Smooth muscle cell (in vitro differentiated cells): ENCODE measurements around the gene DGAT2. TPM values are rescaled to one million over a fixed set of nuclear protein-coding genes. Genes with fewer than 3 reads are reported as not detected.

ENCODE experiments used
- DNase-seq: peaks from one replicate; lab custom pipeline; 2025; ENCODE audit not compliant: unreplicated experiment; lab: John Stamatoyannopoulos, UW
- H2AFZ ChIP-seq: fragments of 200-600 bp; sonication (generic); 2 replicates; pipeline ENCODE4 v1.6.0; 2016; ENCODE audit warnings: antibody characterized with exemption, low read depth, mild to moderate bottlenecking
- H3F3A ChIP-seq: fragments of 200-600 bp; sonication (generic); 2 replicates; pipeline ENCODE4 v1.6.0; 2017; ENCODE audit warnings: antibody characterized with exemption, low read depth
- H3K27ac ChIP-seq: fragments of 200-600 bp; sonication (generic); 2 replicates; pipeline ENCODE4 v1.5.1; 2016; ENCODE audit warnings: low read depth, mild to moderate bottlenecking
- H3K27me3 ChIP-seq: fragments of 200-600 bp; sonication (generic); 2 replicates; pipeline ENCODE4 v1.6.1; 2016; ENCODE audit warnings: low read depth, mild to moderate bottlenecking
- H3K36me3 ChIP-seq: fragments of 200-600 bp; sonication (generic); 2 replicates; pipeline ENCODE4 v1.5.1; 2016; ENCODE audit warnings: low read depth
- H3K4me1 ChIP-seq: fragments of 200-600 bp; sonication (generic); 2 replicates; pipeline ENCODE4 v1.5.1; 2016; ENCODE audit warnings: low read depth
- H3K4me2 ChIP-seq: fragments of 200-600 bp; sonication (generic); 2 replicates; pipeline ENCODE4 v1.6.0; 2016; ENCODE audit warnings: mild to moderate bottlenecking
- H3K4me3 ChIP-seq: fragments of 200-600 bp; sonication (generic); 2 replicates; pipeline ENCODE4 v1.5.1; 2016; ENCODE audit warnings: mild to moderate bottlenecking
- H3K79me2 ChIP-seq: fragments of 200-600 bp; sonication (generic); 2 replicates; pipeline ENCODE4 v1.6.0; 2016; ENCODE audit warnings: low read depth, mild to moderate bottlenecking
- H3K9ac ChIP-seq: fragments of 200-600 bp; sonication (generic); 2 replicates; pipeline ENCODE4 v1.6.0; 2016; ENCODE audit warnings: low read depth
- H3K9me3 ChIP-seq: fragments of 200-600 bp; sonication (generic); replicated peaks from 2 replicates; pipeline ENCODE4 v1.5.1; 2016; ENCODE audit warnings: low read depth
- H4K20me1 ChIP-seq: fragments of 200-600 bp; sonication (generic); 2 replicates; pipeline ENCODE4 v1.6.0; 2016; ENCODE audit warnings: low read depth
- WGBS: methylation state at CpG from one replicate; pipeline ENCODE4 v1.1.7; 2016; ENCODE audit warnings: low lambda C conversion rate; 5-methylcytosine and 5-hydroxymethylcytosine counted together
- polyA plus RNA-seq: library from polyadenylated mRNA; unstranded; fragments of >200 nt; fragmentation: Nextera tagmentation; extraction: Ambion mirVana; gene quantifications from 2 replicates; pipeline ENCODE4 v1.2.1, GENCODE V29; 2016
- total RNA-seq: library from RNA; depleted of rRNA; stranded (reverse); fragments of >200 nt; gene quantifications from 2 replicates; pipeline ENCODE4 v1.2.3, GENCODE V29; 2014
- TF ChIP-seq, protein P1 (sequence below): fragments of 200-600 bp; sonication (generic); IDR thresholded peaks from 2 replicates; pipeline ENCODE4 v1.5.1; 2017; ENCODE audit warnings: borderline replicate concordance, mild to moderate bottlenecking, antibody characterized with exemption; ENCODE audit not compliant: insufficient read depth, poor library complexity, severe bottlenecking

DGAT2 gene
- total and polyA plus RNA-seq, 2 experiments from 2014 or later, result 1.5 to 3.7 TPM

GRCh38 chr11:75773595-75774353 lies 5.2 kb downstream of the DGAT2 start:
- DNase-seq, result no peak
- Histone ChIP-seq H3K9ac (no peak overlapping the region), H3K4me2 (no peak overlapping the region), H3K79me2 (no peaks in the 10 kb centered on the region), H3K4me1 (peaks cover 7% of the 10 kb centered on the region), H3F3A (no peaks in the 10 kb centered on the region), H2AFZ (no peak overlapping the region), H4K20me1 (no peaks in the 10 kb centered on the region), H3K4me3 (no peak overlapping the region), H3K9me3 (no peaks in the 10 kb centered on the region), H3K27ac (no peak overlapping the region), H3K27me3 (peaks cover 23% of the 10 kb centered on the region), H3K36me3 (no peaks in the 10 kb centered on the region)
- TF ChIP-seq, protein P1, sequence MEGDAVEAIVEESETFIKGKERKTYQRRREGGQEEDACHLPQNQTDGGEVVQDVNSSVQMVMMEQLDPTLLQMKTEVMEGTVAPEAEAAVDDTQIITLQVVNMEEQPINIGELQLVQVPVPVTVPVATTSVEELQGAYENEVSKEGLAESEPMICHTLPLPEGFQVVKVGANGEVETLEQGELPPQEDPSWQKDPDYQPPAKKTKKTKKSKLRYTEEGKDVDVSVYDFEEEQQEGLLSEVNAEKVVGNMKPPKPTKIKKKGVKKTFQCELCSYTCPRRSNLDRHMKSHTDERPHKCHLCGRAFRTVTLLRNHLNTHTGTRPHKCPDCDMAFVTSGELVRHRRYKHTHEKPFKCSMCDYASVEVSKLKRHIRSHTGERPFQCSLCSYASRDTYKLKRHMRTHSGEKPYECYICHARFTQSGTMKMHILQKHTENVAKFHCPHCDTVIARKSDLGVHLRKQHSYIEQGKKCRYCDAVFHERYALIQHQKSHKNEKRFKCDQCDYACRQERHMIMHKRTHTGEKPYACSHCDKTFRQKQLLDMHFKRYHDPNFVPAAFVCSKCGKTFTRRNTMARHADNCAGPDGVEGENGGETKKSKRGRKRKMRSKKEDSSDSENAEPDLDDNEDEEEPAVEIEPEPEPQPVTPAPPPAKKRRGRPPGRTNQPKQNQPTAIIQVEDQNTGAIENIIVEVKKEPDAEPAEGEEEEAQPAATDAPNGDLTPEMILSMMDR, result no peak
- 95% methylated on average over 5 of the region's 5 CpGs for WGBS

DNA sequence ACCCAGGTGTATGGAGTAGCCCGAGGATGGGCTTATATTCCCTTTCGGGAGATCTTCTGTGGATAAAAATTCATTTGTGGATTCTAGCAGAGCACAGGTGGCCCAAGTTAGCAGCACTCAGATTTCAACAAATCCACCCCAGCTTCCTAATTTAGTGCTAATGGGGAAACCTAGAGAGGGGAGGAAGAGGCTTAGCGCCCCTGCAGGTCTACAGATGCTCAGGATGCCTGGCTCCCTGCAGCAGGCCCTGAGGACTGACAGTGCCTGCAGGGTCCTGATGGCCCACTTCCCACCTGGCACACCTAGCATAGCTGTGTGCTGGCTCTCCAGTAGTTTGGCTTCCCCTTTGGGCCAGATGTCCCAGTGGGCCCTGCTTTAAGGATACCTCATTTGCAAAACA lies 6.5 kb downstream of the DGAT2 start:
- H2AFZ ChIP-seq, result no peak overlapping the region
- 85% methylated on average over 3 of the region's 3 CpGs for WGBS
- H3K27me3 ChIP-seq, result peaks cover 10% of the 10 kb centered on the region
- H3K36me3 ChIP-seq, result no peaks in the 10 kb centered on the region
- H3K9me3 ChIP-seq, result no peaks in the 10 kb centered on the region
- TF ChIP-seq, protein P1, result no peak
- H3K4me3 ChIP-seq, result no peak overlapping the region
- H4K20me1 ChIP-seq, result no peaks in the 10 kb centered on the region
- no peaks in the 10 kb centered on the region for H3K4me1 ChIP-seq
- no peaks in the 10 kb centered on the region for H3F3A ChIP-seq
- no peak overlapping the region for H3K4me2 ChIP-seq
- H3K9ac ChIP-seq, result no peak overlapping the region
- no peaks in the 10 kb centered on the region for H3K79me2 ChIP-seq
- H3K27ac ChIP-seq, result no peak overlapping the region
- no peak for DNase-seq

GRCh38 chr11:75776546-75776945 lies 8.0 kb downstream of the DGAT2 start:
- no peaks in the 10 kb centered on the region for H3K9me3 ChIP-seq
- no peaks in the 10 kb centered on the region for H3K36me3 ChIP-seq
- no peak for DNase-seq
- no peak overlapping the region for H3K9ac ChIP-seq
- no peaks in the 10 kb centered on the region for H3F3A ChIP-seq
- H3K79me2 ChIP-seq, result no peaks in the 10 kb centered on the region
- no peaks in the 10 kb centered on the region for H3K4me1 ChIP-seq
- H3K27ac ChIP-seq, result no peak overlapping the region
- TF ChIP-seq, protein P1, result no peak
- H2AFZ ChIP-seq, result no peak overlapping the region
- no peak overlapping the region for H3K4me2 ChIP-seq
- no peak overlapping the region for H3K4me3 ChIP-seq
- no peaks in the 10 kb centered on the region for H4K20me1 ChIP-seq
- WGBS, result 94% methylated on average over 4 of the region's 4 CpGs
- H3K27me3 ChIP-seq, result no peaks in the 10 kb centered on the region
